Inflammatory macrophage treated with lipopolysaccharide for 4 hours (primary cell): ENCODE data around the gene ADGRL1.

Experiments
- DNase-seq: peaks from one replicate; pipeline ENCODE4 v3.0.0-alpha.2; 2020

The ADGRL1 gene

DNA sequence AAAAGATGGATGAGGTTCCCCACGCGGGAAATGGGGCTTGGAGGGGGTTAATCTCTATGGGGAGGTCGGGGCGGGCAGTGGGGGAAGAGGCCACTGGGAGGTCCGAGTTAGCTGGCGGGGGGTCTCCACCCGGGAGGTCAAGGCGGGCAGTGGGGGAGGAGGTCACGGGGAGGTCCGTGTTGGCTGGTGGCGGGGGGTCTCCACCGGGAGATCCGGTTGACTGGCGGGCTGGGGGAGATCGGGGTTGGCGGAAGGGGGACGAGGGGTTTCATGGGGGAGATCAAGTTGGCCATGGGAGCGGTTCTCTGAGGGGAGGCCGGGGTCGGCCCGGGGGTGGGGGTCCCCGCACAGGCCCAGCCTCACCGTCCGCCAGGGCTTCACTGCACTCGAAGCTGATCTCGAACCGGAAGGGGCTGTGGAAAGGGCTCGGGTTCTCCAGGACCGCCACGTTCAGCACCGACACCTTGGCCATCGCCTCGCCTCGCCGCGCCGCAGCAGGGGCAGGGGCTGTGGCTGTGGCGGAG lies 69.9 kb downstream of the ADGRL1 start:
- no peak for DNase-seq

DNA sequence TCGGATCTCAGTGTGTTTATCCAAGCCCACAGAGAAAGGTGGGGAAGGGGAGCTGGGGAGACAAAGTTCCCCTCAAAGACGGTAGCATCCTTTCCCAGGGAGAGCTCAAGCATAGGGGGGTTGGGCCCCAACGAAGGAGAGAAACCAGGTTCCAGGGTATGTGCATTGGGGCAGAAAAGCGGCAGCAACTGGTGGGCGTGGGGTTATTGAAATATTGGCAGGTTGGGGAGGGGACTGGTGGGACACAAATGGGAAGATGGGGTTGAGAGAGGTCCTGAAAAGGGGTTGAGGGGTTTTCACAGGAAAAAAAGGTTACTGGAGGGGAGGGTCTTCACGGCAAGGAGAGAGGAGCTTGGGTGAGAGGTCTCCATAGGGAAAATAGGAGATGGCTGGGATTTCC lies 70.6 kb downstream of the ADGRL1 start:
- no peak for DNase-seq

DNA sequence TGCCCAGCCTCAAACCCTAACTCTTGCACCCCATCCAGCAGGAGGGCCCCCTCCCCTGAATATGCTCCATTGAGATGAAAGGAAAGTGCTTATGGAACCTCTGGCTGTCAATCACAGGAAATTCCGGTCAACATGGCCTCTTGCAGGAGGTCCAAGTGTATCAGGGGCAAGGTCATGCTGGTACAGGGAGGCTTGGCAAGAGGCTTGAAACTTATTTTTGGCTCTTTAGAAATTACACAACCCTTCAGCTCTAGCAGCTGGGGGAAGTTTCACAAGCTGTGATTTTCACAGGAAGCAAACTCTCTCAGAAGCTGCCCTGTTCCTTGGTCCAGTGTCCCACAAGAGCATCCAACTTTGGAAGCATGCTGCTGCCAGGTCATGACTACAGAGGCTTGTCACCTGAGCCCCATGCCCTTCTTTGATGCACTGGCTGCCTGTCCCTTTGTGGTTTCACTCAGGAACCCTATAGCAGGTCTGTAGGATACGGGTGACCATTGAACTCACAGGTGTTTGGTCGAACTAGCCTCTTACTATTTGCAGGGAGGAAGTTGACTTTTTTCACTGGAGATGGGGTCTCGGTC lies 78.0 kb downstream of the ADGRL1 start:
- peak; percentile 89 for DNase-seq

DNA sequence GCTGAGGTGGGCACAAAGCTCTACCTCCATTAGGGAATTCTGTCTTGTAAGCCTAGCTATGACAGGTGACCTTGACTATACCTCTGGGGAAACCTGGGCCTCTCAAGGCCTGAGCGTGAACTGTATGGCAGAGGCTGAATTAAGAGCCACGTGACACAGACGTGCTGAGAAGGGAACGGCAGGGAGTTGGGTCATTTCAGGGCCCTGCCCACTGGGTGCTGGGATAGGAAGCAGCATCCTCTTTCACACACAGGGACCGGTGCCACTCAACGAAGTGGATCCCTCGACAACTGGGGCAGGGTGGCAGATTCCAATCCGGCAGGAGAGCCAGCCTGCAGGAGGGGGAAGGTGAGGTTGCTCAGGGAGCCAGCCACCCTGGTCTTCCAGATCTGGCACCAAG lies 78.8 kb downstream of the ADGRL1 start:
- peak; percentile 81 for DNase-seq

GRCh38 chr19:14122924-14123323 lies 83.0 kb downstream of the ADGRL1 start:
- DNase-seq: no peak

DNA sequence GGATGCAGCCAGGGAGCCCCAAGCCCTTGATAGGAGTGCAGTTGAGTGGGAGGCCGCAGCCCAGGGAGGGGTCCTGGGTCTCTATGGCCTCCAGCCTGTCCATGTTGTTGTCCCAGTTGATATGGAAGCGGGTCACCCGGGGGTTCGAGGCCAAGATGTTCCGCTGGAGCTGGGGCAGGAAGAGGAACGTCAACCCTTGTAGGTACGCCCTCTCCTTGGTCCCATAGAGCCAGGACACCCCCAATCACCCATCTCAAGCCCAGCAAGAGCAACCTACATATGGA lies 85.5 kb downstream of the ADGRL1 start:
- no peak for DNase-seq

DNA sequence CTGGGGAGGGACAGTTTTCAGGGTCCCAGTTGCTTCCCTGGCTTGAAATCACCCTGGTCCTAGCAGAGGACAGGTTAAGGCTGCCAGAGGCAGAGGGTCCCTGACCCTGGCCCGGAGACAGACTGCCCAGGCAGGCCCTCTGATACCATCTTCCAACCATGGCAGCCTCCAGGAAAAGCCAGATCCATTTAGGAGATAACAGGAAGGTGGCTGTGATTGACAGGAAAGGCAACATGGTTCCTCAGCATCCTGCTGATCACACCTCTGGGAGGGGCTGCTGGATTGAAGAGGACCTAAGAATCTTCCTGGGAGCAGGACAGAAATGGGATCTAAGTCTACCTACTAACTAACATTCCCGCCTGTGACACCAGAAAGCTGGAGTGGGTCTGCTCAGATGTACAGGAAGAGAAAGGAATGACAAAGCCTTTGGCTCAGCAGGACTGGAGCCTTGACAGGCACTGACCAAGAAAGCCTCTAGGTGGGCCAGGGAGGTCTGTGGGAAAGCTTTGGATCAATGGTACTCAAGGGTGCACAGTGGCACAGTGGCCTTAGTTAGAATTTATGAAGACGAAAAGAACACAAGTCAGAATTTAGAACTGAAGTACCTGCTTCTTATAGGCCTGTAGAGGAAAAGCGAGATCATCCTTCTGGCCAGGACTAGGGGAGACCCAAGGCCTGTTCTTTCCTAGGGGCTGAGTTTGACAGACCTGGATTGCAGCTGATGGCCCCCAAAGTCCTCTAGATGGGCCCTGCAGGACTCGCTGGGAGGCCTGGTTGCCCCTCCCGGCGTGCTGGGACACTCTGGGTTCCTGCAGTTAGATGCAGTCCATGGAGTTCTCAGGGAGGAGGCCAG lies 86.1 kb downstream of the ADGRL1 start:
- DNase-seq: no peak

GRCh38 chr19:14119146-14119545 lies 86.8 kb downstream of the ADGRL1 start:
- no peak for DNase-seq

- peak; percentile 96 for DNase-seq
These were observed 87.6 kb downstream of the ADGRL1 start for GRCh38 chr19:14118165-14119051.

GRCh38 chr19:14117668-14118164 lies 88.3 kb downstream of the ADGRL1 start, which contains the start of gene PRKACA:
PRKACA (minus strand) TSS chr19:14117762; CDS start chr19:14117547, 215 bp downstream.
- peak; percentile 99 for DNase-seq

- no peak for DNase-seq
These were observed 88.9 kb downstream of the ADGRL1 start for GRCh38 chr19:14116918-14117578.

- no peak for DNase-seq
These were observed 89.4 kb downstream of the ADGRL1 start for GRCh38 chr19:14116525-14116917.

GRCh38 chr19:14115756-14116155 lies 90.2 kb downstream of the ADGRL1 start:
- no peak for DNase-seq

GRCh38 chr19:14114854-14115253 lies 91.1 kb downstream of the ADGRL1 start:
- DNase-seq: peak; percentile 91

GRCh38 chr19:14114439-14114838 lies 91.5 kb downstream of the ADGRL1 start:
- no peak for DNase-seq

DNA sequence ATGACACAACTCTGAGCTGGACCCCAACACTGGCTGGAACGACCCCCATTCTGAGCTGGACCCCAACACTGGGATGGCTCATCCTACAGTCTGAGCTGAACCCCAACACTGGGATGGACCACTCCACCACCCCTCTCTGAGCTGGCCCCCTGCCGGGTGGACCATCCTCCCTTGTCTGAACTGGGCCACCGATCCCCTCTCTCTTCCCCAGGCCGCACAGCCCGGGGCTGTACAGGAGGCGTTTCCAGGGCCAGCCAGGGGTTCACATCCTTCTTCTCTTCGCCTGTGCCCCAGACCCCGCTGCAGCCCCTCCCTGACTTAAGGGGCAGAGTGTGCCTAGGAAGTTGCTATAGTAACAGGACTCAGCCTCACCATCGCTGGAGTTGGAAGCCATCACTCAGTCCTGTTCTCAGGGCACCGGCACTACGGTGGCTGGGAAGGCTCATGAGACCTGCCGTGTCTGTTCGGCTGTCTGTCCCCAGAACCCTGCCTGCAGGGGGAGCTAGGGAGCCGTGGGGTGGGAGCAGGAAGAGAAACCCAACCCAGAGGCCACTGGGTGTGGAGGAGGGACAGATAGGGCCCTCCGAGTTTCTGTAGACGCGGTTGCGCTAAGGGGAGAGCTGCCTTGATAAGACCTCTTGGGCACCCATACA lies 92.1 kb downstream of the ADGRL1 start:
- peak; percentile 51 for DNase-seq

GRCh38 chr19:14112809-14113385 lies 93.1 kb downstream of the ADGRL1 start:
- no peak for DNase-seq

GRCh38 chr19:14112051-14112808 lies 93.7 kb downstream of the ADGRL1 start:
- peak; percentile 43 for DNase-seq

DNA sequence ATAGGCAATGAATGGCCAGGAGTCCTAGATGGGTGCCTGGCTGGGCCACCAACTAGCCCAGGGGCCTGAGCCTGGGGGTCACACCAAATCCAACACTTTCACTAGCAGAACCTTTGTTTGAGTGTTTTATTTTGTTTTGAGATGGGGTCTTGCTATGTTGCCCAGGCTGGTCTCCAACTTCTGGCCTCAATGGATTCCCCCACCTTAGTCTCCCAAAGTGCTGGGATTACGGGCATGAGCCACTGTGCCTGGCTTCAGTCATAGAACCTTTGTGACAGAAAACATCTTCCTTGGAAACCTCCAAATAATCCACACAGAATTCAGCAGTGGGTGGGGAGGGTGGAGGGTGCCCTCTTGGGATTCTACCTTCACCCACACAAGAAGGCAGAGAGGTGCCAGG lies 94.5 kb downstream of the ADGRL1 start:
- DNase-seq: no peak

- DNase-seq: no peak
These were observed 95.3 kb downstream of the ADGRL1 start for GRCh38 chr19:14110650-14111049.
